Medulla oblongata (tissue), 1 donor: ENCODE measurements around the gene WWOX.

Experiments used
- DNase-seq: peaks from one replicate; pipeline ENCODE4 v3.0.0-alpha.2; 2015; ENCODE audit errors: extremely low spot score

The WWOX gene

GRCh38 chr16:78465730-78466129 is 366.3 kb downstream of the WWOX start:
- DNase-seq = no peak

GRCh38 chr16:78469787-78470186 is 370.3 kb downstream of the WWOX start:
- no peak for DNase-seq

GRCh38 chr16:78473031-78473699 is 373.7 kb downstream of the WWOX start:
- no peak for DNase-seq

GRCh38 chr16:78474762-78475161 is 375.3 kb downstream of the WWOX start:
- no peak for DNase-seq

- DNase-seq = no peak
Measured at GRCh38 chr16:78476615-78477014, 377.2 kb downstream of the WWOX start.

- DNase-seq = no peak
Measured at GRCh38 chr16:78478267-78478861, 378.9 kb downstream of the WWOX start.

- no peak for DNase-seq
Measured at GRCh38 chr16:78479723-78480122, 380.3 kb downstream of the WWOX start.

GRCh38 chr16:78480588-78480987 is 381.1 kb downstream of the WWOX start:
- no peak for DNase-seq

GRCh38 chr16:78483124-78483992 is 383.9 kb downstream of the WWOX start:
- no peak for DNase-seq

DNA sequence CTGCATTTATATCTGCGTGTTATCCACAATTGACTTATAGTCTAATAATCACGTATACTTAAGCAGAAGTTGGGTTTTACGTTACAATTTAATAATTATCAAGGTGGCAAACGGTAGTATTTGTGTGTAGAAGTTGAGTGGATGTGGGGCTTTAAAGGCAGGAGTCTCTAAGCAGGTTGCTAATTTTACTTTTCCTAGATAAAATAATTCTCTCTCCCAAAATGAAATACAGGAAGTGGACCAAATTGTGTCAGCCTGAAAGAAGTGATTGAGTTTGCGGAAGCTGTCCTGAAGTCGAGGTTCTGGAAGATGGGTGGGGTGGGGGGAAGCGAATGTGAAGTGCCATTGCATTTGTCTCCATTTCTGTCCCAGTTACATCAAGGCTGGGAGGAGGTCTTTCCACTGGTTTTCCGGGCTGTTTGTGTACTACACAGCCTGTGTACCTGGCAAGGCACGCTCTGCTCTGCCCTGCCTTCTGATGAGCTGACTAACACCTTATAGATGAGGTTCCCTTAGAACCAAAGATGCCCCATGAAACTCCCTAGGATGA is 385.1 kb downstream of the WWOX start:
- no peak for DNase-seq

GRCh38 chr16:78485188-78485916 is 385.9 kb downstream of the WWOX start:
- no peak for DNase-seq

GRCh38 chr16:78485917-78486257 is 386.4 kb downstream of the WWOX start:
- DNase-seq = no peak

- no peak for DNase-seq
Measured at GRCh38 chr16:78487471-78487870, 388.0 kb downstream of the WWOX start.

DNA sequence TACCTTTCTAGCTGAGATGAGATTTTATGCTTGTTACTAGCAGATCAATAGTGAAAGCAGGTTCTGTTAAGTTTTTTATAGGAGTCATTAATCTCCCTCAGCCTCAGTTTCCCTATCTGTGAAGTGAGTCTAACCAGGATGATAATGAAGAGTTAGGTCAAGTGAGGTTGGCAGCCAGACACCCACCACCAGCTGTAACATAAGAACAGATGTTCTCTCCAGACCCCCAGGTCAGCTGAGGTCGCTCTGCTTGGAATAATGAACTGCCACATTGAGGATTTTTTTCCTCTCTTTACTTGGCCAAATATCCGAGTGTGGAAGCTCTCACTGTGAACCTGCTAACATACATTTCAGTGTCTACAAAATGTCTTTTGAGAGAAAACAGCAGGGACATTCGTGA is 389.6 kb downstream of the WWOX start:
- DNase-seq = no peak

DNA sequence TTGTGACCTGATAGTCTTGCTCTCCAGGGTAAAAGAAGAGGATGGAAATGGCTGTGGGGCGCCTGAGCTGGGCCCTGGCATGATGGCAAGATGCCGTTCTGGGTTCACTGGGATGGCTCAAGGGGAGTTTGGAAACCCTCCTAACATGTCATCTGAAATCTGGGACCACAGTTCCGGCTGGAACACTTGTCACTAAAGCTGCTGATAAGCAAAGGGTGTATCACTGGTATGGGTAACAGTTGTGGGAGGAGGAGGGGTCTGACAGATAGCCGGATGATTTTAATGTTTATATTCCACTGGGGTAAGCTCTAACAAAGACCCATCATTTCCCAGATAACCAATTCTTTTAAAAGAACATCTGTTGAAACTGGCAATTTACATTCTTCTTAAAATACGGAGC is 390.2 kb downstream of the WWOX start:
- no peak for DNase-seq

- DNase-seq = peak; percentile 14
Measured at GRCh38 chr16:78490431-78490830, 391.0 kb downstream of the WWOX start.

DNA sequence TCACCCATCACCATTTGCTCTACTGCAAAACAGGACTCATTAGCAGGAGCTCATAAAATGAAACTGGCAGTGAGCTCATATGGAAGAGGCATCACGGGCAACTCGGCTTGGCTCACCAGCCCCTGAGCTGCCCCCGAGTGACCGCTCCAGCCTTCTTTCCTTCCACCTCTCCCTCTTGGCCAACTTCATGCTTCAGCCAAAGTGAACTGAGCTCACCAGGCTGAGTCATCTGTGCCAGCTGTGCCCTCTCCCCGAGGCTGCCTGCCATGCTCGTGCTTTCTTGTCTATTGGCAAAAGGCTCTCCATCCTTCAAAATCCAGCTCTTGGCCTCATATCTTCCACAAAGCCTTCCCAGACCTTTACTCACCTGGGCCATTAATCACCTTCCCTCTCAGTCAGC is 391.4 kb downstream of the WWOX start:
- peak; percentile 33 for DNase-seq

GRCh38 chr16:78493573-78493972 is 394.1 kb downstream of the WWOX start:
- no peak for DNase-seq

DNA sequence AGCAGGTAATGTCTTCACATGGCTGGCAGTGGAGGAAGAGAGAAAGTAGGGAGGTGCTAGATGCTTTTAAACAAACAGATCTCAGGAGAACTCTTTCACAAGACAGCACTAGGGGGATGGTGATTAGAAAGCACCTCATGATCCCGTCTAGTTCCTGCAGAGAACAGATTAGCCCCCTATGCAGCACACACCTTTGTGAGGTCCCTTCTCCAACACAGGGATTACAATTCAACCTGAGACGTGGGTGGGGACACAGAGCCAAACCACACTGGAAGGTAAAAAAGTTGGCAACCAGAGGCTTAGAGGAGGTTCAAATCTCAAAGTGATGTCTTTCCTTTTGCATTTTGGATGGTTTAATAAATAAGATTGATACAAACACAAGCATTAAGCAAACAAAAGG is 394.7 kb downstream of the WWOX start:
- no peak for DNase-seq

GRCh38 chr16:78494674-78495073 is 395.2 kb downstream of the WWOX start:
- DNase-seq = no peak

DNA sequence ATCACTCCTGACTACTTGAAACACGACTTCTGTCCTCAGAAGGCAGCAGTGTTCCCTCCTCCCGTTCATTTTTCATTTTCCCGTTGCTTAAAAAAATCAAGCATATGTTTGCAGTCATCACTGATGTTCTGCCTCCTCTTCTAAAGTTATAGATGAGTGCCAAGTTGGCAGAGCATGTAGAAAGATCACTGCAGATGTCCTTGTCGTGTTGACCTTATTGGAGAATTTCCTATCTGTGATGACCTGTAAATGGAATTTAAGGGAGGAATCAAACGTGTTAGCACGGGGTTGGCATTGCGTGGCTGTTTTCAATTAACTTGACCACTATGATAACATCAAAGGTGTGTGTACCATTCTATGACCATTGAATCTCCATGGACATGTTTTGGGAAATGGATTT is 396.7 kb downstream of the WWOX start:
- DNase-seq = no peak

- DNase-seq = no peak
Measured at GRCh38 chr16:78499399-78499798, 399.9 kb downstream of the WWOX start.
